HG03060 (cell line): ENCODE measurements around the gene CDC42EP1.
"Not testable (repeated sequence)": the region's sequence is repeated elsewhere in the genome, so short reads cannot be mapped to it uniquely, and the experiment has no call there.

Source experiments
- ATAC-seq: cut with Tn5 transposase; IDR thresholded peaks from one replicate; pipeline ENCODE4 v1.9.1; 2021; ENCODE audit warnings: low read depth, moderate number of reproducible peaks; ENCODE audit not compliant: unreplicated experiment

The CDC42EP1 gene

GRCh38 chr22:37559901-37560607, at the start of gene CDC42EP1:
TSS of gene CDC42EP1 (plus strand) at chr22:37560480. CDS start at chr22:37566350, 5,870 bp downstream.
- ATAC-seq: no peak

- no peak for ATAC-seq
Observed at GRCh38 chr22:37511395-37512104, 48.7 kb upstream of the CDC42EP1 start.

GRCh38 chr22:37514526-37515051, 45.7 kb upstream of the CDC42EP1 start:
- no peak for ATAC-seq

- ATAC-seq: no peak
Observed at GRCh38 chr22:37515901-37516300, 44.4 kb upstream of the CDC42EP1 start.

- no peak for ATAC-seq
Observed at GRCh38 chr22:37516456-37516855, 43.8 kb upstream of the CDC42EP1 start.

- ATAC-seq: no peak
Observed at GRCh38 chr22:37517826-37518450, 42.3 kb upstream of the CDC42EP1 start.

GRCh38 chr22:37518509-37519267, 41.6 kb upstream of the CDC42EP1 start:
- ATAC-seq: no peak

GRCh38 chr22:37519268-37520195, 40.7 kb upstream of the CDC42EP1 start, which contains the start of gene CARD10:
TSS of gene CARD10 (minus strand) at chr22:37519415. CDS start at chr22:37519200, 215 bp downstream.
- ATAC-seq: no peak

GRCh38 chr22:37520776-37521191, 39.5 kb upstream of the CDC42EP1 start:
- ATAC-seq: no peak

- no peak for ATAC-seq
Observed at GRCh38 chr22:37521236-37521739, 39.0 kb upstream of the CDC42EP1 start.

GRCh38 chr22:37522482-37522881, 37.8 kb upstream of the CDC42EP1 start:
- ATAC-seq: no peak

- no peak for ATAC-seq
Observed at GRCh38 chr22:37525073-37525745, 35.1 kb upstream of the CDC42EP1 start.

- ATAC-seq: no peak
Observed at GRCh38 chr22:37525746-37526350, 34.4 kb upstream of the CDC42EP1 start.

GRCh38 chr22:37526376-37526775, 33.9 kb upstream of the CDC42EP1 start:
- no peak for ATAC-seq

- not testable (repeated sequence) for ATAC-seq
Observed at GRCh38 chr22:37527081-37527752, 33.1 kb upstream of the CDC42EP1 start.

- ATAC-seq: not testable (repeated sequence)
Observed at GRCh38 chr22:37527952-37528351, 32.3 kb upstream of the CDC42EP1 start.

- no peak for ATAC-seq
Observed at GRCh38 chr22:37529652-37530345, 30.5 kb upstream of the CDC42EP1 start.
